HFFc6 (cell line): ENCODE data around the gene GALNTL6. TPM values are rescaled to one million over a fixed set of nuclear protein-coding genes. Genes with fewer than 3 reads are reported as not detected.
"Not testable (repeated sequence)": the region's sequence is repeated elsewhere in the genome, so short reads cannot be mapped to it uniquely, and the experiment has no call there.

ENCODE experiments used
- DNase-seq: peaks from one replicate; pipeline ENCODE4 v3.0.0-alpha.2; 2018
- H3K27ac Mint-ChIP-seq: 2 replicates; pipeline ENCODE4 v1.8.0; 2020; ENCODE audit warnings: mild to moderate bottlenecking, mixed read lengths
- H3K27me3 Mint-ChIP-seq: 2 replicates; pipeline ENCODE4 v1.8.0; 2021; ENCODE audit warnings: mild to moderate bottlenecking, moderate library complexity, mixed read lengths; ENCODE audit not compliant: insufficient read depth
- H3K36me3 Mint-ChIP-seq: 2 replicates; pipeline ENCODE4 v1.8.0; 2021; ENCODE audit warnings: low read depth, mixed read lengths
- H3K4me1 Mint-ChIP-seq: 2 replicates; pipeline ENCODE4 v1.8.0; 2020; ENCODE audit warnings: low read depth, mixed read lengths
- H3K4me3 Mint-ChIP-seq: 2 replicates; pipeline ENCODE4 v1.8.0; 2020; ENCODE audit warnings: mild to moderate bottlenecking, moderate library complexity, mixed read lengths
- H3K9me3 Mint-ChIP-seq: 2 replicates; pipeline ENCODE4 v1.8.0; 2020; ENCODE audit warnings: mild to moderate bottlenecking, mixed read lengths
- CTCF ChIP-seq: fragments of 200-600 bp; sonication (generic); IDR thresholded peaks from 2 replicates; pipeline ENCODE4 v1.5.0; 2021; ENCODE audit warnings: antibody characterized with exemption, mild to moderate bottlenecking
- total RNA-seq, 6 experiments: library from RNA; stranded (reverse); fragmentation: NEBNext Ultra II Directional; extraction: Animal tissue kit (Norgen Biotek cat#: 25700); gene quantifications; 2 replicates in 1 of 6; 3 replicates in 5 of 6; pipeline ENCODE4 v1.2.3, GENCODE V29; 2021

GALNTL6 gene
- total RNA-seq, 6 experiments from 2014 or later, result 0.07 TPM; not detected in 5

DNA sequence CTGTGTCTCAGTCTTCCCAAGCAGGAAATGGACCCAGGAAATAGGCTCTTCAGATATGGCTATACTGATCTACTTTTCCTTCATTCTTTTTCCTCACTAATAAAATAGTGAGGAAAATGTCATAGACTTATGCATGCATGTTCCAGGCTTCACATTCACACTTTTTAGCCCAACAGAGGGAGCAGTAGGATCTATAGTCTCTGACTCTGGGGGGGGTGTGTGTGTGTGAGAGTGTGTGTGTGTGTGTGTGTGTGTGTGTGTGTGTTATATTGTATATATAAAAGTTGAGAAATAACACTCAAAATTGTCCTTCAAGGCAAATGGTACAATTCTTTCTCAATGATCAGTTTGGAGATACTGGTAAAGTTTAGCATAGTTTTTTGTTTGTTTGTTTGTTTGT is 1058.2 kb downstream of the GALNTL6 start:
- DNase-seq, result no peak
- Mint-ChIP-seq H3K27ac (no peak overlapping the region), H3K4me3 (no peak overlapping the region)

GRCh38 chr4:172874944-172875343 is 1061.7 kb downstream of the GALNTL6 start:
- no peak for DNase-seq
- Mint-ChIP-seq H3K36me3 (0 out of 2 replicates have a peak, but pooled peaks cover 3% of the 10 kb centered on the region), H3K4me3 (no peak overlapping the region), H3K27me3 (no peaks in the 10 kb centered on the region), H3K27ac (no peak overlapping the region), H3K9me3 (peaks cover 8% of the 10 kb centered on the region; the same call in 1 of the 2 replicates), H3K4me1 (no peaks in the 10 kb centered on the region)
- no peak for TF ChIP-seq CTCF

More for the DNA sequence above, 1058.2 kb downstream of the GALNTL6 start:
- H3K36me3 Mint-ChIP-seq, result peaks cover 3% of the 10 kb centered on the region; the same call in 1 of the 2 replicates
- H3K4me1 Mint-ChIP-seq, result no peaks in the 10 kb centered on the region
- H3K27me3 Mint-ChIP-seq, result no peaks in the 10 kb centered on the region
- peaks cover 14% of the 10 kb centered on the region for H3K9me3 Mint-ChIP-seq
- TF ChIP-seq CTCF, result no peak

DNA sequence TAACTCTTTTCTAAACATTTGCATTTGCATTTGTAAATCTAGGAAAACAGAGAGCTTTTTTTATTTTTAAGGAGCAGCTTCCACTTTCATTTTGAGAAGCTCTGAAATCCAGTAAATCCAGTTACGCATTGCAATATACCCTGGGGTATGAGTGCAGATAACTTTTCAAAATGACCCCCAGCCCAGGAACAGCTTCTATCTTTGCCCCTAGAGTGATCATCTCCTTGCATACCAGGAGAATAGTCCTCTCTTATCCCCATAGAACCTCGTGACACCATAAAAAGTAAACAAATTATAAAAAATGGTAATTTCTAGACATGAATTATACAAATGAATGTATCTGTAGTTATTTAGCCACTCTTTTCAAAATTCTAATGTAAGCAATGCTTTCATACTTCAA is 1063.2 kb downstream of the GALNTL6 start:
- no peak for TF ChIP-seq CTCF
- no peaks in the 10 kb centered on the region for H3K4me1 Mint-ChIP-seq
- 0 out of 2 replicates have a peak, but pooled peaks cover 3% of the 10 kb centered on the region for H3K36me3 Mint-ChIP-seq
- no peak for DNase-seq
- H3K27ac Mint-ChIP-seq, result no peak overlapping the region
- H3K9me3 Mint-ChIP-seq, result peaks cover 4% of the 10 kb centered on the region; the same call in 1 of the 2 replicates
- no peaks in the 10 kb centered on the region for H3K27me3 Mint-ChIP-seq
- no peak overlapping the region for H3K4me3 Mint-ChIP-seq

- no peak overlapping the region for H3K27ac Mint-ChIP-seq
- no peak overlapping the region for H3K4me3 Mint-ChIP-seq
- H3K9me3 Mint-ChIP-seq, result peaks cover 22% of the 10 kb centered on the region; the same call in 1 of the 2 replicates
- no peaks in the 10 kb centered on the region for H3K27me3 Mint-ChIP-seq
- no peaks in the 10 kb centered on the region for H3K36me3 Mint-ChIP-seq
- TF ChIP-seq CTCF, result no peak
- H3K4me1 Mint-ChIP-seq, result no peaks in the 10 kb centered on the region
- DNase-seq, result no peak
These were observed 1068.4 kb downstream of the GALNTL6 start for GRCh38 chr4:172881645-172882044.

- not testable (repeated sequence) for DNase-seq, H3K27me3 Mint-ChIP-seq, H3K4me1 Mint-ChIP-seq, H3K27ac Mint-ChIP-seq, H3K36me3 Mint-ChIP-seq, H3K4me3 Mint-ChIP-seq
- H3K9me3 Mint-ChIP-seq, result peaks cover 23% of the 10 kb centered on the region
These were observed 1074.2 kb downstream of the GALNTL6 start for GRCh38 chr4:172887358-172887757.

- H3K4me1 Mint-ChIP-seq, result no peaks in the 10 kb centered on the region
- H3K36me3 Mint-ChIP-seq, result no peaks in the 10 kb centered on the region
- H3K27me3 Mint-ChIP-seq, result no peaks in the 10 kb centered on the region
- no peak overlapping the region for H3K4me3 Mint-ChIP-seq
- H3K9me3 Mint-ChIP-seq, result peaks cover 17% of the 10 kb centered on the region
- no peak for DNase-seq
- TF ChIP-seq CTCF, result no peak
- no peak overlapping the region for H3K27ac Mint-ChIP-seq
These were observed 1074.8 kb downstream of the GALNTL6 start for GRCh38 chr4:172887959-172888358.
